NCI-H2196 (cell line): Measurements from ENCODE around the gene MARCHF11.

Source experiments
- DNase-seq: peaks from one replicate; lab custom pipeline; 2025; ENCODE audit not compliant: unreplicated experiment; lab: John Stamatoyannopoulos, UW

MARCHF11 gene, protein sequence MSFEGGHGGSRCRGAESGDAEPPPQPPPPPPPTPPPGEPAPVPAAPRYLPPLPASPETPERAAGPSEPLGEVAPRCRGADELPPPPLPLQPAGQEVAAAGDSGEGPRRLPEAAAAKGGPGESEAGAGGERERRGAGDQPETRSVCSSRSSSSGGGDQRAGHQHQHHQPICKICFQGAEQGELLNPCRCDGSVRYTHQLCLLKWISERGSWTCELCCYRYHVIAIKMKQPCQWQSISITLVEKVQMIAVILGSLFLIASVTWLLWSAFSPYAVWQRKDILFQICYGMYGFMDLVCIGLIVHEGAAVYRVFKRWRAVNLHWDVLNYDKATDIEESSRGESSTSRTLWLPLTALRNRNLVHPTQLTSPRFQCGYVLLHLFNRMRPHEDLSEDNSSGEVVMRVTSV

DNA sequence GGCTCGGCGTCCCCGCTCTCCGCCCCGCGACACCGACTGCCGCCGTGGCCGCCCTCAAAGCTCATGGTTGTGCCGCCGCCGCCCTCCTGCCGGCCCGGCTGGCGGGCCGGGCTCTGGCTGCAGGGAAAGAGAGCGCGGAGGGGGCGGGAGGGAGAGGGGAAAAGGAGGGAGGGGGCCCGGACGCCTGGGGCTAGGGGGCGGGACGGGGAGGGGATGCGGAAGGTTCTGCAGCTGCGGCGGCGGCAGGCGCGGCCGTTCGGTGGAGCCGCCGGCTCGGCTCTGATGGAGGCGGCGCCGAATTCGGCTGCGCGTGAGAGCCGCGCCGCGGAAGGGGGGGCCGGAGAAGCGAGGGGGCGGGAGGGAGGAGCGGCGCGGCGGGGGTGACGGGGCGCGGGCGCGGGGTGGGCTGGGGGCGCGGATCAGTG is at the start of gene MARCHF11:
Gene MARCHF11 (minus strand): TSS at position 281 of the 425 bp plus-strand sequence. CDS start 216 bp downstream, at position 65.
- peak; percentile 22 for DNase-seq

DNA sequence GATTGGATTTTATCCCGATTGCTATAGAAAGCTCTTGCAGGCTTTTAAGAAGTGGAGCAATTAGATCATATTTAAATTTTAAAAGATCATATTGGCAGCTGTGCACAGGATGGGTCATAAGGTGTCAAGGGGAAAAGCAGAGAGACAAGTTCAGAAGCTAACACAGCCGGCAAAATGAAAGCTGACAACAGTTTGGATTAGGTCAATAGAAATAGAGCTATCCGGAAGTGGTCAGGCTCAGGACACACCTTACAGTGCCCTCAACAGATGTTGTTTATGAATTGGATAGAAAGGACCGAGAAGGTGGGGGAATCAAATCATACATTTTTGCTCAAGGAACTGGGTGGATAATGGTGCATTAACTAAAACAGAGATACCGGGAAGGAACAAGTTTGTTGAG is 46.3 kb upstream of the MARCHF11 start:
- no peak for DNase-seq

DNA sequence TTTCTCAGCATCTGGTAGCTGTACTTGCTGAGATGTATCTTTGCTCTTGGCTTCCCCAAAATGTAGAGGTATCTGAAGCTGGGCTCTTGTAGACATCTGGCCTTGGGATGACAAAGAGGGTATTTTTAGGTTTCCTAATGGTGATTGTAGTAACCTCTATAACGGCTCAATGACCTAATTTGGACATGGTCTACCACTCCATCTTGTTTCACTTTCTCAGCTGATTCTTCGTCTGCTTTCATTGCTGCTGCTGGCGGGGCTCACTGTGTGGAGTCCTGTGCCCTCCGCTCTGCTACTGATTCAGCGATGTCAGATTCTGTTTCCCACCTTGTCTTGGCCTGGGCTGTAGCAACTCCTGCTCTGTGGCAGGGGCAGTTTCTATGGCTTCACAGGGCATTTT is 12.7 kb upstream of the MARCHF11 start:
- no peak for DNase-seq

DNA sequence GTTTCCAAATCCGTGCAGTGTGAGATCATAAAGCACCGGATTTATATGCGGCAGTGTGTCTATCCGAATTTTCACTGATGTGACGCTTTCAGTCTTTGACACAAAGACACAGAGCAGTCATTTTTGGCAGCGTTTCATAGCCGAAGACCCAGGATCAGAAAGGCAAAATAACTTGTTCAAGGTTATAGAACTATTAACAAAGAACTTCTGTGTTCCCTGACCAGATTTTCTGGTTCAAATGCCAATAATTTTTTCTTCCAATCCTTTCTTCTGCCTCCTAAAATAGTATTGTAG is 1.1 kb upstream of the MARCHF11 start:
- DNase-seq, result no peak

DNA sequence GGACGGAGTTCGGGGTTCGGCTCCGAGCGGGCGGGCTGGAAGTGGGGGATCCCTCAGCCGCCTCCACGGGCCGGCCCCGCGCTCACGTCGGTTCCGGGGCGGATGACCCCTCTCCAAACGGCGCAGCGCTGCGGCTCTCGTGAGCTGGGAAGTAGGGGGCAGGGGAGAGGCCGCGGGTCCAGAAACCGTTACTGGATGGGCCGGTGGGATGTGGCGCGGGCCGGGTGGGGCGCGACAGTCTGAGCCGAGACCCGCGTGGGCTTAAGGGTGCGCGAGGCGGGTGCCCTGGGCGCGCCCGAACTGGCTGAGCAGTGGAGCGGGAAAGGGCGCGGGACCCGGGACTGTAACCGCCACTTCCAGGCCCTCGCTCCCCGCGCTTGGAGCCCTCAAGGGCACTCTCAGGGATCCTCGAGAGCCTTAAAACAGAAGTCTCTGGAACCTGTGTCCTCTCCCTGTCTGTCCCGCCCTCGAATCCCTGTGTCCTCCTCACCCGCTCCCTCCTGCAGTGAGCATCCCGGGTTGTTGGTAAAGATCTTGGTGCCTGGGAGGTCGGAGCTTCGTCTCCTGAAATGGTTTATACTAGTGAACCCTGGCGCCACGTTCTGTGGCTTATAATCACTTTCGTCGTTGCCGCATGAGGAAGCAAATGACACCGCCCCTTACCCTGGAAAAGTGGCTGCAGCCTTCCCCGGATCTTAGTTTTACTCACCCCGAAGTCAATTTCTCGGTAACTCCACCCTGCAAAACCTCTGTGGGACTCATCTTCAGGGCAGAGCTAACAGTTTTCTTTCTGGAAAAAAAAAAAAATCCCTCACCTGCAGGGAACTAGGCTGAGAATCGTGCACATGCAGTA is 571 bp upstream of the MARCHF11 start:
- no peak for DNase-seq

DNA sequence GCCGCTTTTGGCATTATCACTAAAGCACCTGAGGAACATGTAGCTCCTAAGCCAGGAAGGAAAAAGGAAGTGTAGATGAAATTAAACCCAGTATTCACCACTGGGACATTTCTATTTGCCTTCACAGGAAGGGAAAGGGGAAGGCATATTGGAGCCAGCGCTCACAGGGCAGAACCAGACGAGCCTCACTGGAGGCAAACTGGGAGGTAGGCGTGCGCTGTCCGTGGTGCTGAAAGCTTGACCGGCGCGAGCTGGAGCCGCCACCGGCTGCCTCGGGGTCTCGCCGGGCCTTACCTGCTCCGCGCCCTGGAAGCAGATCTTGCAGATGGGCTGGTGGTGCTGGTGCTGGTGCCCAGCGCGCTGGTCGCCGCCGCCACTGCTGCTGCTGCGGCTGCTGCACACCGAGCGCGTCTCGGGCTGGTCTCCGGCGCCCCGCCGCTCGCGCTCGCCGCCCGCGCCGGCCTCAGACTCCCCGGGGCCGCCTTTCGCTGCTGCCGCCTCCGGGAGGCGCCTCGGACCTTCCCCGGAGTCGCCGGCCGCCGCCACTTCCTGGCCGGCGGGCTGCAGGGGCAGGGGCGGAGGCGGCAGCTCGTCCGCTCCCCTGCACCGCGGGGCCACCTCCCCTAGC is 732 bp downstream of the MARCHF11 start:
- peak; percentile 50 for DNase-seq

DNA sequence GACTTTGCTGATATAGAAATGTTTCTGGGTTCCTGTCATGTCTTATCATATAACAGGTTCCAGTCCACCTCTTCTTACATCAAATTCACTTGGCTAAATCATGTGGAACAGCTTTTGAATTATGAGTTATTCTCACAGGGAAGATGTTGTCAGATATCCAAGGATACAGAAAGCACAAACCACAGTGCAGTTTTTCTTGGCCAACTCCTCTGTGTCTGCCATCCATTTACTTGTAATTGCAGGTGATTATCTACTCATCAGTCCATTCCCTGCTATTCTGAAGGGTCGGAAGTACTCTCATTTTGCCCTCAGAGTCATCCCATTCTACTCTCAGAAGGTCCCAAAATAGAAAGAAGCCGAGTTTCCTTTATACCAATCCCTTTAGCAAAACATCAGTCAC is 10.0 kb downstream of the MARCHF11 start:
- no peak for DNase-seq

DNA sequence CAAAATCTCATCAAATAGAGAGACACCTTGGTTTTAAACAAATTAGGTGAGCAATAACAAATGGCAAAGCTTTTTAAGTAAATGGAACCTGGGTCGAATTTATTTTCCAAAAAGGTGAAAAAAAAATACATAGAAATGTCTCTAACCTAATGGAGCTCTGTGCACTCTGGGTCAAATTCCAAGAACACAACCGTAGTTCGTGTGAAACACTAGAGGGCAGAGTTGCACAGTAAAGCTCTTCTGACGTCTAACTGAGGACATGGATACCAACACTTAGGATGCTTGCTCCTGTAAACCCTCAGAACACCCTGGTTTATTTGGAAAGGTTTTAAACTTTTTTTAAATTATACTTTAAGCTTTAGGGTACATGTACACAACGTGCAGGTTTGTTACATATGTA is 18.9 kb downstream of the MARCHF11 start:
- DNase-seq, result peak; percentile 65

DNA sequence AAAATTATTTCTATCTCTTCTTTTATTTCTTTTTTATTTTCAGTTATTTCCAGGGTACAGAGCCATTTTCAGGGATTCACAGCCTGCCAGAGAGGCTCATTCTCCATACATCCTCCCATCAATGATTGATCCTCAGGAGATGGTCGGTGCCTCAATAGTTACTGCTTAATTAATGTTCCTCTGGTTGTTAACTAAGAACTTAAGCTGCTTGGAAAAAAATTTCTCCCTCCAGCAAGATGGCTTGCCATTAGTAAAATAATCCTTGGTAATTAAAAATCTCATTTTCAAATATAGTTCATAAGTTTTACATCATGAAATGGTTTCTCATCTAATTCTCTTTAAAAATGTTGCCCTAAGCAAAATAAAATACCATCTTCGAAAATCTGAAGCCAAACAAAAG is 20.0 kb downstream of the MARCHF11 start:
- DNase-seq, result no peak

DNA sequence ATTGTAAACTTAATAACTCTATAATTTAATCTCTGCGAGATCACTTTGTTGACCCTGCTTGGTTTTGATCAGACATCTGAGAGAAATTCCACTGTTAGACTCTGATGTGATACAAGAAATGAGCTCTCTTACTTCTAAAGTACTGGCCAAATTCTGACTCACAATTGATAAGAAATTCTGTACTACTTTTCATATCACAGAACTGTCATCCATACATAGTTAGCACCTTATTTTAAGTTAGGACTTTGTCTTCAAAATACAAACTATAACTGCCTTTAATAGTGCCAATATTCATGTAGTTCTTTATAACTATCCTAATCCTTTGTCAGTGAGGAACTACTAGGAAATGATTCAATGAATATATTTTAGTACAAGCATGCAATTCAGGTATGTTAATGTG is 23.4 kb downstream of the MARCHF11 start:
- no peak for DNase-seq

DNA sequence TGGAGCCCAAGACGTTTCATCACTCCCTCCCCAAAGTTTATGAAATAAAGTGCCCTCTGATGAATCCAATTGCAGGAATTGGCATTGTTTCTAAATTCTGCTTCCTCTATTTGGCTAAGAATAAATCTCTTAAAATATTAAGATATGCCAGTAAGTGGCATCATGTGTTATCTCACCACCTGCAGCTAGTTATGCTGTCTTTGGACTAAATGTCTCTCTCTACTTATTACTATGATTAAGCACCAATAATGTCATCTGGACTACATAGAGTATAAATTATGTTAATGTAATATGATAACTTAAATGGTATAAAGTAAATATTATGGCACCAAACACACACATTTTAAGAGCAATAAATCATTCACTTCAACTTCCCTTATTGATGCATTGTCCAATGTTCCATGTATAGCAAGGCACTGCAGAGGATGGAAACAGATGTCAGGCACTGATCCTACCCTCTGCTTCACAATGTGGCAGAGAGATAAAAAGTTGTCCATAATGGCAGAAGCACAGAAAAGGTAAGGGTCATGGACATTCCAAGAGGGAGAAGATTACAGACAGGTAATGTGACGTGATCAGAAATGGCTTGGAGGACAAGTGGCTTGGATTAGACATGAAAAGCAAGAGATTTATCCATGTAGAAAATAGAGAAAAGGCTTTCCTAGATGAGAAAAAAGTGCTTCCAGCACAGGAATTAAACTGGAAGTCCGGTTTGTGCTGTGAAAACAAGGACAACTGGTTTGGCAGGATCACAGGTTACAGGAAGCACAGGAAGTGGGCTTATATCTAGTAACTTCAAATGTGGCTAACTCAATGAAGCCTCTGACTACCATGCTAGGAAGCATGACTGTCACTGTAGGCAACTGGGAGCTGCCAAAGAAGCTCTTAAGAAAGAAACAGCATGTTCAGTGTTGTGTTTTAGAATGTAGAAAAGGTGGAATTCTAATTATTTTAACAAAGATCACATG is 26.7 kb downstream of the MARCHF11 start:
- DNase-seq, result no peak

DNA sequence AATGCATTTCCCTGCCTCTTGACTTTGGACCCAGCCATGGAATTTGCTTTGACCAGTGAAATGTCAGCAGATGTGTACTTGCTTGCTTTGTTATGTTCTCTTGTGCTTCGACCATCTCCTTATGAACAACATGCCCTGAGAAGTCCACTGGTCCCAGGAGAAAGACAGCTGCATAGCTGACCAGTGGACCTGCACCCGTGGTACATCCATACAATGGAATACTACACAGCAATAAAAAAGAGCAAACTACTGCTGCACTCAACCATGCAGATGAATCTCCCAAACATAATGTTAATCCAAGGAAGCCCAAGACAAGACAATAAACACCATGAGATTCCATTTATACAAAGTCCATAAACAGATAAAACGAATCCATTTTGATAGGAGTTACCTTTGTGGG is 30.0 kb downstream of the MARCHF11 start:
- no peak for DNase-seq

DNA sequence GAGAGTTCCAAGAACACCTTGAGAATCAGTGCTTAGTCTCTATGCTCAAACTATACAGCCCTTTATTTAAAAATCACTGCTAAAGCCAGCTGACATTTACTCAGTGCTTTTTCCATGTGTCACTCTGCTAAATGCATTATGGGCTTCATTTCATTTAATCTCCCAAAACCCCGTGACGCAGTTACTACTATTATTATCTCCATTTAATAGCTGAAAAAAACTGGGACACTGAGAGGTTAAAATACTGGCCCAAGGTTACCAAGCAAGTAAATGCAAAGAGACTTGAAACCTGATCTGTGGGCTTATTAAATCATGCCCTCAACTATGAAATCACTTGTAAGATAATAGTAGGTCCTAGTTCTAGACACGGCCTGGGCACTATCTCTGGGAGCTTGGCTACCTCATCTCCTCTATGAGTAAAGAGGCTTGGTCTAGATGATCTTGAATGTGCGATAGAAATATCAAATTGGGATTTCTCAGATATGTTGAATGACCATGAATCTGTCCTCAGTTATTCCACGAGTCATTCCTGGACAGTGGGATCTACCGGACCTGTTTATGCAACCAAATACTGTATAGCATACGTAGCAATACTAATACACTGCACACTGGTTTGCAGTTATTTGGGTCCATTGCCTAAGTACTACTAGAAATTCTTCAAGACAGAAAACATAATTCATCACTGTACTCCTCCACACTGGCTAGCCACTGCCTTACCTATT is 32.3 kb downstream of the MARCHF11 start:
- DNase-seq, result no peak

DNA sequence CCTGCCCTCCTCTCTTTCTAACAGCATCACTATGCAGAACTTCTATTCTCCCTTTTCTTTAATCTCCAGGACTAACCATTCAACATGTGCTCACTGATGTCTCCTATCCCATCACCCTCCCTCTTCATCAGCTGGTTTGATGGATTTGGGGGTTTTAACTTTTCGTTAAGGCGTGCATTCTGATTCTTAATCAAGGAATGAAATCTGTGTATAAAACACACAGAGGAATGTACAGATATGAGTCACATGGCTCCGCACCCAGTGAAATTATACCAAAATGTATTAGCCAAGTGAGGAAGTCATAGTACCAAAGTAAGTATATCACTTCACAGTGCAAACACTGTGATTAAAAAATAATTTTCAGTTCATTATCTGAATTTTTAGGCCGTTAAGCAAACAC is 35.2 kb downstream of the MARCHF11 start:
- DNase-seq, result no peak

DNA sequence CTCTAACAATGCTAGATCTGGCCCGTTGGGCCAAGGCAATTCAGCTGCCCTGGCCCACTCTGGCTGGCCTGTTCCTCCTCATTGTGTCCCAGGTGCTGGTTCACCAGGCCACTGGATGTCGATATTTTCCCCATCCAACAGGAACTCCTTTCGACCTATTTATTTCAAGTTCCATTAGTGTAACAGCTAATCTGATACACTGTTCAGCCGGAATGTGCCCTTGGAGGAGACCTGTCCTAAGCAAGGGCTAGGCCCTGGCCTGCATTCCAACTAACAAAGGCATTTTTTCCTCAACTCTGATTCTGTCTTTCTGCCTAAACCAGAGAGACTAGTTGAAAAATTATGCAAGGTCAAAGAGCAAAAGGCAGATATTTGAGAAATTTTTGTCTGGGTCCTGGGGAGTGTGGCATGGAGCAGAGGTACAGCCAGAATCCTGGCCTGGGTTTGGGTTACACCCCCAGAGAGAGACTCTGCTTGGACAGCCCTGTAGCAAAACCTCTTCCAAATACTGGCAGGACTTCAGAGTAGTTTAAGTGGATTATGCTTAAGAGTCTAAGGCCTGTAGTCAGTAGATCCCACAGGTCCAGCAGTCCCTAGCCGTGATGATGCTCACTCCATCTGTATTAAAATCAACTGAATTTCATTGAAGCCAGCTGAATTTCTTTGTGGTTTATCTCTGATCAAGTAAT is 36.1 kb downstream of the MARCHF11 start:
- DNase-seq, result no peak

DNA sequence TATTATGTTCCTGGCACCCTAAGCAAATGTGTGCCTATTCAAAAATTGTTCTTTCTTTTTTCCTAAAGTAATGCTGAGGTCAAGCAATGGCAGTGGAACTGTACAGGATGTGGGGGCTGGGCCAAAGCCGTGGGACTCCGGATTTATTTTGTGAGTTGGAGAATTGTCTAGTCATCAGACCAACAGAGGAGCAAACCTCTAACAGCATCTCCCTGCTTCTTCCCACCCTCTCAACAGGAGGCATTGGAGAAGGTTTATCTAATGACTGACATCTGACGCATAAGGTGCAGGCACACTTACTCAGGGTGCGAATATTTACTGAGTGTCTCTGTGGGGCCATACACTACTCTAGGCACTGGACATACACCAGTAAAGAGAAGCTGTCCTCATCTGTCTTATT is 38.6 kb downstream of the MARCHF11 start:
- no peak for DNase-seq

DNA sequence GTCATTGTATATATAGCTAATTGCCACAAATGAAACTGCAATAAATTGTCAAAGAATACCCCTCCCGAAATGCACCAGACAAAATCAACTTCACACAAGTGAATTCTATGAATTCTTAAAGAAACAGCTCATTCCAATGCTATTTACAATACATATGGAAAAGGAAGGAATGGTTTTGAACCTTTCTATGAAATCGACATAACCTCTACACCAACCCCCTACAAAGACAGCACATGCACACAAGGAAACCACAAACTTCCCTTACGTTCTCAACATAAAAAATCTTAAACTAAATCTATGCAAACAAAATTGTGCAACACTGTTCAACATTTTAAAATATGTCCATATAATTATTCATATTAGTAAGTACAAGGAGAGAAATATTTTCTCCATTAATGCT is 39.2 kb downstream of the MARCHF11 start:
- DNase-seq, result no peak

DNA sequence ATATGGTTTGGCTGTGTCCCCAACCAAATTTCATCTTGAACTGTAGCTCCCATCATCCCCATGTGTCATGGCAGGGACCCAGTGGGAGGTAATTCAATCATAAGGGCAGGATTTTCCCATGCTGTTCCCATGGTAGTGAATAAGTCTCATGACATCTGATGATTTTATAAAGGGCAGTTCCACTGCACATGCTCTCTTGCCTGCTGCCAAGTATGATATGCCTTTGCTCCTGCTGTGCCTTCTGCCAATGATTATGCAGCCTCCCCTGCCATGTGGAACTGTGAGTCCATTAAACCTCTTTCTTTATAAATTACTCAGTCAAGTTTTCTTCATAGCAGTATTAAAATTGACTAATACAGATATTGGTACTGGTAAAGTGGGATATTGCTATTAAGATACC is 42.4 kb downstream of the MARCHF11 start:
- no peak for DNase-seq

DNA sequence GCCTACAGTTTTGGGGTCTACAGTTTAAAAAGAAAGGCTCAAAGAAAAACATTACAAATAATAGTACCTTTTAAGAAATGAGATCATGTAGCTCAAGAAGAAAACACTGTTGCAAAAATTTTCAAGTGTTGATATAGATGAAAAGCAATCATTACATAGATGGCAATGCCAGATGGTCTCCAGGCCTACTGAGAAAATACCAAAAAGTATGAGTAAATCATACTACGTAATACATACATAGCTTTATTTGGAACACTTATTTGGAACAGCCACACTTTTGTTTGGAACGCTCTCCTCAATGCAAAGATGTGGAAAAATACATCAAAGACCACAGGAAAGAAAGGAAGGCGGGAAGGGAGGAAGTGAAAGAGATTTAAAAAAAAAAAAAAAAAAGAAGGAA is 44.1 kb downstream of the MARCHF11 start:
- no peak for DNase-seq

DNA sequence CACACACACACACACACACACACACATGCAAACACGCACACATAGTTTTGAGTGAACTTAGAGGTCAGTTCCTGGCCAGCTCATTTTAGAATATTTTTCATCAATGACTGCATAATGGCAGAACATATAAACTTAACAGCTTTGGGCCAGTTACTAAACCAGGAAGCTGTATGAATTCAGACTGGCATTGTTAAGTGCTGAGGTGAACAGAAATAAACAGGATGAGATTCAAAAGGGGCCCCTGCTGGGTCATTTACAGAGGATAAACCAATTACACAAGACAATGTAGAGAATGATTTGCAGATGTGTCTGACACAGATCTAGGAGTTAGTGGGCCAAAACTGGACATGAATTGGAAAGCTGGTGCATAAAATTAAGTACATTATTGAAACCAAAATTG is 44.6 kb downstream of the MARCHF11 start:
- DNase-seq, result no peak
